OCI-M2 (cell line): Measurements from ENCODE around the gene HOXB6.

Experiments
- DNase-seq: peaks from one replicate; lab custom pipeline; 2025; ENCODE audit not compliant: unreplicated experiment; lab: John Stamatoyannopoulos, UW

The HOXB6 gene

GRCh38 chr17:48555258-48556228 is 49.2 kb downstream of the HOXB6 start:
- DNase-seq: no peak

DNA sequence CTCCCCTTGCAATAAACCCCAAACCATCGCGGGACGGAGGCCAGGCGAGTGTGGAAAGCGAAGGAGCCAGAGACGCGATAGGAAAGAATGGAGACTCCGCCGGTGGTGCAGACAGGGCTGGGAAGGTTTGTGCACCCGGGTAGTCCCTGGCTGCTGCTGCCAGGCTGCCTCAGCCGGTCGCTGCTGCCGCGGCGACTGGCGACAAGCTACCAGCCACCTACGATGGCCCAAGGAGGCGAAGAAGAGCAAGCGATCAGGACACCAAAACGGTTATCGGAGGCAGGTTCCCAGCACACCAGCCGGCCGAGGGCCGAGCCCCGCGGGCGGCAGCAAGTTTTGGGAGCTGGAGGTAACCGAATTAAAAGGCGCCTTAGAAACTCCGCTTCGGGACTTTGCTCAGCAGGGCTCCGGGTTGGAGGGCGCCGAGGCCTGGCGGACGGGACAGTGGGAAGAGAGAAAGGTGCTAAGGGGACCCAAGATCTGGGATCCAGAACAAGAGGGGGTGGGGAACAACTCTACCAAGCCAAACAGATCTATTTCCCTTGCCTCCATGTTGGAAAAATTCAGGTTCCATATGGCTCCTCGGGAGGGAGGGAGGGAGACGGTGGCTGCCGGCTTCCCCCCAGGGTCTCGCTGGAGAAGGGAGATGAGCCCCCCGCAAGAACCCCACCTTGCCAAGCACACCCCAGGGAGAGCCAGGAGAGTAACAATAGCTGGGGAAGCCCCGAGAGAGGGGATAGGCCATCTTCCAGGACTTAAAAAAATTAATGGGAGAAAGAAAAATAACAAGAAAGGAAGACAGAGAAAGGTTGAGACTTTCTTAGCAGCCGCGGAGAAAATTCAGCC is 50.2 kb downstream of the HOXB6 start:
- no peak for DNase-seq

- DNase-seq: no peak
Observed at GRCh38 chr17:48553826-48554225, 51.0 kb downstream of the HOXB6 start.

DNA sequence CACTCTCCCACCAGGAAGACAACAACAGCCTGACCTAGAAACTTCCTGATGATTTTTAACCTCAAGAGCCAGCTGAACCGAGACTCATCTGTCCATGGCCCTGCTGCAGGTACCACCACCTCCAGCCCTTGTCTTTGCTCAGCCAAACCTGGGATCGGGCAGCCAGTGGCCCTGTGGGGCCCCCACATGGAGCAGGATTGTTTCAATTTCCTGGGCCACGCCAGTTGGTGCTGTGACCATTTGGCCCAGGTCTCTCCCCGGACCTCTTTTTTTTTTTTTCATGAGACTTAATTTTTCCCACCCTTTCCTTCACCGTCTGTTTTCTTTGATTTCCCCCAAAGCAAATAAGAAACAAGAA is 51.6 kb downstream of the HOXB6 start:
- DNase-seq: no peak

DNA sequence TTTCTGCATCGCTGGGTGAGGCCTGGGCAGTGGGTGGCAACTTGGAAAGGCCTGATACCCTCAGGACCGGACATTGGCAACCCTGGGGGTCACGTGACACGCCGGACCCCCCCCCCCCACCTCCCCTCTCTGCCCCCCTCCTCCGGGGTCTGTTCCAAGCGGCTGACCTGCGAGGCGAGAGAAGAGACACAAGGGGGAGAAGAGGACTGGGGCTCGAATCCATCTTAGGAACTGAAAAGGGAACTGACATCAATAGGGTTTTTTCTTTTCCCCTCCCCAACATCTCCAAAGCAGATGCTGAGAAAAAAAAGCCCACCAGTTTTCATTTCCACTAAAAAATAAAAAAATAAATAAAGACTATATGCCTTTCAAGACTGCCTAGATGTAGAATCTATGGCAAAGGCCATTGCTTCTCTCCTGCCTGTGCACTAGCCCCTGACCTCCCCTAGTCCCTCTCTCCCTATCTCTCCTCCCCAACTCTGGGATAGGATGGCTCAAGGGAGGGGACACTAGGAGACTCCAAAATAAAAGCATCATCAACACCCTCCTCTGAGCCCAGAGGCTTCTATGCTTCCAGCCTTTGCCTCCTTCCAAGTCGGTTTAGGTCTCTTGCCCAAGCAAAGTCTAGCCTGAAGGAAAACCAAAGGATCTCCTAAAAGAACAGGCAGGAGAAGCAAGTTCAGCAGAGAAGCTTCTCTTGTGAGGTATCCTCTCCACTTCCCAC is 52.2 kb downstream of the HOXB6 start:
- no peak for DNase-seq

GRCh38 chr17:48551596-48552465 is 53.0 kb downstream of the HOXB6 start:
- no peak for DNase-seq

DNA sequence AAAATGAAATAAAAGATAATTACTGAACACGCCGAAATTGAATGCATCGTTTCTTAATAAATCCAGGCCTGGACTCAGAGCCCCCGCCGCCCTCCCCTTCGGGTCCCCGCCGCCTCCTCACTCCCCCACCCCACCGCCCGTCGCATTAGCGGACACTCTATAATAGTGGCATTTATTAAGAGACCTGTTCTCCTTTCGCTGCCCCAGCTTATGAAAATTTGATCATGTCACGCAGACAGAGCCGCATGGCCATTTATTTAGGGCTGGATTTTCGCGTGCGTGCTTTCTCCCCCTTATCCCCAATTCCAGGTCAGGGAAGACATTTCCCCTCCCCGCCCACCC is 53.6 kb downstream of the HOXB6 start:
- no peak for DNase-seq

GRCh38 chr17:48550502-48551213 is 54.1 kb downstream of the HOXB6 start:
- no peak for DNase-seq

DNA sequence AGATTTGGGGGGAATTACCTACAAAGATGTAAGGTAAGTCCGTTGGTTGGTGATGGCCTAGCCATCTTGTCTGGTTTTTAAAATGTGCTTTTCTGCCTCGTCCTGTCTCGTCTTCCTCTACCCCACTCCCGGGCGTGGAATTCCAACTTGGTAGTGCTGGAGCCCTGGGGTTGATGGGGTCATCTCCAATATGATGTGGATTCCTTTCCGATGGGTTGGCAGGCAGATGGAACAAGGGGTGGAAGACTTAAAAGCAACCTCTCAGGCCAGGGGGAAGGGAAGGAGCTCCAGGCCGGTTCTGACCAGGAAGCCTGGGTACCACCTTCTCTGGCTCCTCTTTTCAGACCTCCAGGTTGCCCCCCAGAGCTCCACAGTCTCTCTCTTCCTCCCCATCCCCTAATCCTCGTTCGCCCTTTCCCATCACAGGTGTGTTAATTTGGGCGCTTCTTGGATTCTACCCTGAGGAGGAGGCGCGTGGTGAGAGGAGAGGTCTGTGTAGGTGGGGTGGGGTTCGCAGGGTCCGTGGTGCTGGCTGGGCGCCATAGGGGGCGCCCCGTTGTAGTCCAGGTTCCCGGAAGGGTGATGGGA is 54.8 kb downstream of the HOXB6 start:
- no peak for DNase-seq

DNA sequence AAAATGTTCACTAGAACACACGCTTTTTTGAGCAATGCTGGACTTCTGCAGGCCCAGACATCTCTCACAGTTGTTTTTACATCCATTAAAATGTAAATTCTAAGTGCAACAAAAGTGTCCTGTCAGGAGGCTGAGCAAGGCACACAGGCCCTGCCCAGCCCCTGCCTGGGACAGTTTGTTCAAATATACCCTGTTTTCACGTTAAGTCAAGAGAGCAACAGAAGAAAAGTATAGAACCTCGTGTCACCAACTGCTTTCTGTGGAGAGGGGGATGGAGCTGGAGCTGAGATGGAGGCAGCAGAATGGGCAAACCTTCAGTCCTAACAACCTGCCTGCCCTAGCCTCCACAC is 55.5 kb downstream of the HOXB6 start:
- no peak for DNase-seq

GRCh38 chr17:48548523-48549280 is 56.1 kb downstream of the HOXB6 start:
- no peak for DNase-seq

GRCh38 chr17:48547808-48548522 is 56.8 kb downstream of the HOXB6 start:
- DNase-seq: no peak

GRCh38 chr17:48546924-48547807 is 57.6 kb downstream of the HOXB6 start:
- DNase-seq: no peak

GRCh38 chr17:48546137-48546923 is 58.5 kb downstream of the HOXB6 start:
- no peak for DNase-seq
